Measurements from ENCODE around the gene GAA.
A peak's percentile ranks its signal among the peaks of the same experiment; 100 is the strongest.

The GAA gene

DNA sequence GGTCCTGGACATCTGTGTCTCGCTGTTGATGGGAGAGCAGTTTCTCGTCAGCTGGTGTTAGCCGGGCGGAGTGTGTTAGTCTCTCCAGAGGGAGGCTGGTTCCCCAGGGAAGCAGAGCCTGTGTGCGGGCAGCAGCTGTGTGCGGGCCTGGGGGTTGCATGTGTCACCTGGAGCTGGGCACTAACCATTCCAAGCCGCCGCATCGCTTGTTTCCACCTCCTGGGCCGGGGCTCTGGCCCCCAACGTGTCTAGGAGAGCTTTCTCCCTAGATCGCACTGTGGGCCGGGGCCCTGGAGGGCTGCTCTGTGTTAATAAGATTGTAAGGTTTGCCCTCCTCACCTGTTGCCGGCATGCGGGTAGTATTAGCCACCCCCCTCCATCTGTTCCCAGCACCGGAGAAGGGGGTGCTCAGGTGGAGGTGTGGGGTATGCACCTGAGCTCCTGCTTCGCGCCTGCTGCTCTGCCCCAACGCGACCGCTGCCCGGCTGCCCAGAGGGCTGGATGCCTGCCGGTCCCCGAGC is 17.9 kb downstream of the GAA start:
- DNase-seq: peak; percentile 37

DNA sequence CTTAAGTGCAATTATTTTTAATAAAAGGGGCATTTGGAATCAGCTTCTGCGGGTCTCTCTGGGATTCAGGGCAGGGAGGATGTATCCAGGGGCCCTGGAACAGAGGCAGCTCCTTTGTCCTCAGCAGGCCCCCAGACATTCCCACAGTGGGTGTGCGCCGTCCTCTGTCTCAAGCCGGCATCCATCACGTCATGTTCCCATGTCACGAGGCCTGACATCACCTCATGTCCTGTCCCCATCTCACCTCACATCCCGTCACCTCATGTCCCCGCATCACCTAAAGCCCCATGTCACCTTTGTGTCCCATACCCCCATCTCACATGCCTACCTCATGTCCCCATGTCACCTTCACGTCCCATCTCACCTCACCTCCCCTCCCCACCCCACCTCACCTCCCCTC is 18.5 kb downstream of the GAA start:
- DNase-seq: no peak

DNA sequence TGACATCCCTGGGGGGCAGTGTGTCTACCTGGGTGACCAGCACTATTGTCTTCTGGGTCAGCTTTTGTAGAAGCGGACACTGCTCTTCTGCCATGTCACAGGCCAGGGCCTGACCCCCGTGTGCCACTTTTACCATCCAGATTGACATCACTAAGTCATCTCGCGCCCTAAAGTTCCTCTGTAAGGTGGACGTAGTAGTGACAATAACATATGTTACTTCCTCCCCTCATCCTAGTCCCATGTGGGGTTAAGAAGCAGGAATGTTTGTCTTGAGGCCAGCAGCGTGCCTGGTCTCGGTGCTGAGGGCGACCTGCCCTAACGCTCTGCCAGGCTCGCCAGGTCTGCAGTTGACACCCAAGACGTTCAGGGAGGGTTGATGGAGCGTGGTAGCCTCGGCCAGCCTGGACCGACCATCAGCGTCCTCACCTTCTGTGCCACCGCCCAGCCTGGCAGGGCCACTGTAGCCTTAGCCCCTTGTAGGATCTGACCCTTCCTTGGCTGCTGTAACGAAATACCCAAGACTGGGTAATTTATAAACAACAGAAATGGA is 20.7 kb downstream of the GAA start:
- no peak for DNase-seq

- DNase-seq: no peak
Measured at GRCh38 chr17:80122926-80123505, 21.6 kb downstream of the GAA start.

DNA sequence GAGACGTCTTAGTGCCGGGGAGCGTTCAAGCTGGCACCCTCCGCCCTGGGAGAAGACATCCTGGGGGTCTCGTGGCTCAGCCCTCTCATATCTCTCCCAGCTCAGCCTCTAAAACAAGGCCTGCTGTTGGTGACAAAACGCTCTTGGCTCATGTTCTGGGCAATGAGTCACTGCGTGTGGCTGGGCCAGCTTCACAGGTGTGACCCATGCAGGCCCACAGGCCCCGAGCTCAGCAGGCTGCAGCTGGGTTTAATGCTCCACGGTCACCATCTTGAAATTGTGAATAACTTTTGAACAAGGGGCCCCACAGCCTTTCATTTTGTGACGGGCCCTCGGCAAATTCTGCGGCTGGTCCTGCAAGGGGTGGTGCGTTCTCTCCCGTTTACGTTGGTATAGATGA is 22.4 kb downstream of the GAA start:
- no peak for DNase-seq

GRCh38 chr17:80124351-80124981 is 23.1 kb downstream of the GAA start:
- DNase-seq: no peak

DNA sequence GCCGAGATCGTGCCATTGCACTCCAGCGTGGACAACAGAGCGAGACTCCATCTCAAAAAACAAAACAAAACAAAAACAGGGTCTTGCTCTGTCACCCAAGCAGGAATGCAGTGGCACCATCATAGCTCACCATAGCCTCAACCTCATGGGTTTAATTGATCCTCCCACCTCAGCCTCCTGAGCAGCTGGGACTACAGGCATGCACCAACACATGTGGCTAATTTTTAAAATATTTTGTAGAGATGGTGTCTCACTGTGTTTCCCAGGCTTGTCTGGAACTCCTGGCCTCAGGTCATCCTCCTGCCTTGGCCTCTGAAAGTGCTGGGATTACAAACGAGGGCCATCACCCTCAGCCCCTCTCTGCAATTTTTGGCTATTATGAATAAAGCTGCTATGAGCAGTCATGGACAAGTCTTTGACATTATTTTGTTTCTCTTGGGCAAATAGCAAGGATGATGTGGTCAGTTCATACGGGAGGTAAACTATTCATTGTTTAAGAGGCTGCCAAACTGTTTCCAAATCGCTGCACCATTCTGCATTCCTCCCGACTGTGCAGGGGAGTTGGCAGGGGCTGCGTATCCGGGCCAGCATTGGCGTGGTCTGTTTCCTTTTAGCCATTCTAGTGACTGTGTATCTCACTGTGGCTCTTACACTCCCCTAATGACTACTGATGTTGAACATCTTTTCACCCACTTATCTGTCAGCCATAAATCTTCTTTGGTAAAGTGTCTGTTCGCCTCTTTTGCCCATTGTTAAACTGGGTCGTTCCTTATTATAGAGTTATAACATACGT is 24.5 kb downstream of the GAA start:
- DNase-seq: no peak

DNA sequence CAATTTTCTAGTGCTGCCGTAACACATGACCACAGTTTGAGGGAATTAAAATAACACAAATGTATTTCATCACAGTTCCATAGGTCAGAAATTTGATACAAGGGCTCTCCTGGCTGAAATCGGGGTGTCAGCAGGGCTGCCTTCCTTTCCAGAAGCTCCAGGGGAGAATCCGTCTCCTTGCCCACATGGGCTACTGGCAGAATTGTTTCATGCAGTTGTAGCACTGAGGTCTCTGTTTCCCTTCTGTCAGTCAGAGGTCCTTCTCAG is 25.0 kb downstream of the GAA start:
- DNase-seq: no peak

DNA sequence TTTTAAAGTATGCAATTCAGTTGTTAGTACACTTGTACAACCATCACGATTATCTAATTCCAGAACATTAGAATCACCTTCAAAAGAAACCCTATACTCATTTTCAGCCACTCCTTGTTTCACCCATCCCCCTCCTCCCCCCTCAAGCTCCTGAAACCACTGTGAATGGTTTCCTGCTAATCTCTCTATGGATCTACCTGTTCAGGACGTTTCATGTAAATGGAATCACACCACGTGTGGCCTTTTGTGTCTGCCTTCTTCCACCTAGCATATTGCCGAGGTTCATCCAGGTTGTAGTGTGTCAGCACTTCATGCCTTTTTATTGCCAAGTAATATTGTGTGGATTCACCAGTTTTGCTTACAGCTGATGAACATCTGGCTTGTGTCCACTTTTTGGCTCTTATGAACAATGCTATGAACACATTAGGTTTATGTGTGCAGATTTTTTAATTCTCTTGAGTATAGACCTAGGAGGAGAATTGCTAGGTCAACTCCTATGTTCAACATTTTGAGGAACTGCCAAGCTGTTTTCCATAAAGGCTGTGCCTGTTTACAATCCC is 27.7 kb downstream of the GAA start:
- no peak for DNase-seq

DNA sequence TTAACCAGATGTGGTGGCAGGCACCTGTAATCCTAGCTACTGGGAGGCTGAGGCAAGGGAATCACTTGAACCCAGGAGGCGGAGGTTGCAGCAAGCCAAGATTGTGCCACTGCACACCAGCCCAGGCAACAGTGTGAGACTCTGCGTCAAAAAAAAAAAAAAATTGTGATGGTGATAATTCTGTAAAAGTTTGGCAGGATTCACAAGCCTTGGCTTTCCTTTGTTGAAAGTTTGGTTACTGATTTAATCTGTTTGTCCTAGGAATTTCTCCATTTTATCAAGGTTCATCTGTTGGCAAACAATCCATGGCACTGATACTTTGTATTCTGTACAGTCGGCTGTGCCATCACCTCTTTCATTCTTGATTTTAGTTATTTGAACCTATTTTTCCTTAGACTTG is 29.6 kb downstream of the GAA start:
- DNase-seq: no peak

- no peak for DNase-seq
Measured at GRCh38 chr17:80132906-80133625, 31.7 kb downstream of the GAA start.

DNA sequence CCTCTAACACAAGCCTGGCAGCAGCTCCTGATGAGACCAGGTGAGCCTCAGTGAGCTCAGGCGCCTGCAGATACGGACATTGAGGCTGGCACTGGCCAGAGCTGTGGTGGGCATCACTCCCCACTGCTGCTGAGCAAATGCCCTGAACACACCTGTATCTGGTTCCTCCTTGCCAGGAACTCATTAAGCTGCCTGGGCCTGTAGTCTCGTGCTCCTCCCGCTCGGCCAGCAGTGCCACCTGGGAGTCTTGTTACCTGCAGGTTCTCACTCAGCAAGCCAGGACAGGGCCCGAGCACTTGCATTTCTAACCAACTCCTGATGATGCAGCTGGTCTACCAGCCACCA is 32.2 kb downstream of the GAA start:
- DNase-seq: no peak

- no peak for DNase-seq
Measured at GRCh38 chr17:80137131-80137530, 35.8 kb downstream of the GAA start.

- no peak for DNase-seq
Measured at GRCh38 chr17:80138856-80139426, 37.6 kb downstream of the GAA start.

- DNase-seq: no peak
Measured at GRCh38 chr17:80141463-80142165, 40.2 kb downstream of the GAA start.

DNA sequence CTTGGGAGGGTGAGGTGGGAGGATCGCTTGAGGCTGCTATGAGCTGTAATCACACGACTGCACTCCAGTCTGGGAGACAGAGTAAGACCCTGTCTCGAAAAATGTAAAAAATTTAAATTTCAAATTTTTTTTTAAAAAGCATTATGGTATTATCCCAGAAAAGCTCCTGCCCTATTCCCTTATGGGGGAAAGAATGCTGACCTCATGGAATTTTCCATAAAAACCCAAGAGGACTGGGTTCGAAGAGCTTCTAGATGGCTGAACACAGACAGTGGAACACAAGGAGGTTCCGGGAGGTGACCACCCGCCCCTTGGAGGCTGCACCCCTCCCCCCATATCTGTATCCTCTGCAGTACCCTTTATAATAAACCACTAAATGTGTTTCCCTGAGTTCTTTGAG is 41.5 kb downstream of the GAA start:
- DNase-seq: no peak

GRCh38 chr17:80145076-80146075 is 44.0 kb downstream of the GAA start:
- no peak for DNase-seq

DNA sequence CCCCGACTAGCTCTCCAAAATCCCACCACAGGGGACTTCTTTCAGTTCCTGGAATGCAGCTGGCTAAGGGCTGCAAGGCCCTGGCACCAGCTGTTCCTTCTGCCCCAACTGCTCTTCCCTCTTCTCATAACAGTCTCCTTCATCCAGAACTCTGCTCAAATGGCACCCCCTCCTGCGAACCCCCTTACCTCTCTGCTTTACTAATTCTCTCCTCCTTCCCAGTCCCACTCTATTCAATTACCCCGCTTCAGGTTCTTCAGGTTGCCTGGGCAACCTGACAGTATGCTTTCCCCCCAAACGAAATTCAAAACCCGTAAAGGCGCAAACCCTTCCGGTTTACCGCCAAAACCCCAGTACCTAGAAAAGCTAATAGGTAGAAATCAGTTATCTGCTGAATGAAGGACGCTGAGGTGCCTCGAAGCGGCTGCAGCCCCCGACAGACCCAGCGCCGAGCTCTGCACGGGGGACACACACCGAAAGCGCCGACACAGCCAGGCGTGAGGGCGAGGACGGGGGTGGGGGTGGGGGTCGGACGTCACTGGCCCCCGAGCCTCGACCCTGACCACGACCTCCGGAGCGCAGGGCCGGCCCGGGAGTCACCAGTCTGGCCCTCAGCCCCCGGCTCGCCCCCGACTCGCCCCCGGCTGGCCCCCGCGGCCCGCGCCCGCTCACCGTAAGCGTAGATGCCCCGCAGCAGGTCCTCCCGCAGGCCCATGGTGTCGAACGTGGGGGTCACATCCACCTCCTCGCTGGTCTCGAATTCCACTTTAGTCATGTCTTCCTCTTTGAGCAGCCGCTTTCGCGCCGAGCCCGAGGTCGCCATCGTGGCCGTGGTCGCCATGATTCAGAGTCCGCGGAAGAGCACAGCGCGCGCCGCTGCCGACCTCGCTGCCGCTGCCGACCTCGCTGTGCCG is 45.0 kb downstream of the GAA start:
- peak; percentile 36 for DNase-seq

GRCh38 chr17:80147035-80147822 is 45.8 kb downstream of the GAA start, which contains the start of gene EIF4A3:
TSS of gene EIF4A3 (minus strand) at chr17:80147128. CDS start at chr17:80146961, 167 bp downstream.
- DNase-seq: peak; percentile 98
